ENCODE results near the gene NDUFV1.
"Not testable (repeated sequence)": the region's sequence is repeated elsewhere in the genome, so short reads cannot be mapped to it uniquely, and the experiment has no call there.

Gene NDUFV1

DNA sequence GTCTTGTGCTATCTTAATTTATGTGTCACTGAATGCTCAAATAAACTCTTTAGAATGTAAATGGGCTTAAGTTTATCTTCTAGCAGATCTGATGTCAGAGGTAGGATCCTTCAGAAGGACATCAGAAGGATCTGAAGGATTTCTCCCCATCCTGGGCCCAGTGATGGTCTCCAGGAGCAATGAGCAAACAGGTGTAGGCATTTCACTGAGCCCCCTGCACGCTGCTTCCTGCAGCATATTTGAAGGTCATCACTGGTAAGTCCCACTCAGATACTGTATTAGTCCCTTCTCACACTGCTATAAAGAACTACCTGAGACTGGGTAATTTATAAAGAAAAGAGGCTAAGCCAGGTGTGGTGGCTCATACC is 18.6 kb upstream of the NDUFV1 start:
- no peaks in the 10 kb centered on the region for H3K9me3 ChIP-seq (ENCODE audit: insufficient read depth, low read length)
- TF ChIP-seq ZNF274 (IDR thresholded peaks at IDR 0.05; ENCODE audit: low read depth, low read length) (no peak), YY1 (IDR thresholded peaks at IDR 0.05; ENCODE audit: insufficient read depth, insufficient read length) (no peak), SUZ12 (IDR thresholded peaks at IDR 0.05; ENCODE audit: extremely low read depth, insufficient read depth, insufficient read length) (no peak)
- no peaks in the 10 kb centered on the region for H3K27me3 ChIP-seq (ENCODE audit: insufficient read depth, insufficient read length)
- no peak overlapping the region for H3K9ac ChIP-seq (ENCODE audit: insufficient read length, low read depth)
- H3K36me3 ChIP-seq (ENCODE audit: insufficient read depth, insufficient read length, low read length) = peaks cover 49% of the 10 kb centered on the region
- no peak overlapping the region for H3K4me3 ChIP-seq (ENCODE audit: insufficient read length, low read depth)
- no peak for DNase-seq (ENCODE audit: low read depth, low spot score)
- H3K4me1 ChIP-seq (ENCODE audit: insufficient read depth, insufficient read length) = peaks cover 22% of the 10 kb centered on the region

DNA sequence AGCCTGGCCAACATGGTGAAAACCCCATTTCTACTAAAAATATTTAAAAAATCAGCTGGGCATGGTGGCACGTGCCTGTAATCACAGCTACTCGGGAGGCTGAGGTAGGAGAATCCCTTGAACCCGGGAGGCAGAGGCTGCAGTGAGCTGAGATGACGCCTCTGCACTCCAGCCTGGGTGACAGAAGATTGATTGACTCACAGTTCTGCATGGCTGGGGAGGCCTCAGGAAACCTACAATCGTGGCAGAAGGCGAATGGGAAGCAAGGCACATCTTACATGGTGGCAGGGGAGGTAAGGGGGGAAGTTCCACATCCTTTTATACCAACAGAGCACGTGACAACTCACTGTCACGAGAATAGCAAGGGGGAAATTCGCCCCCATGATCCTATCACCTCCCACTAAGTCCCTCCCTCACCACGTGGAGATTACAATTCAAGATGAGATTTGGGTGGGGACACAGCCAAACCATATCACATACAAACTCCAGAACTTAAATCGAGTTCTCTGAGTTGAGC is 17.8 kb upstream of the NDUFV1 start:
- Histone ChIP-seq H3K4me1 (ENCODE audit: insufficient read depth, insufficient read length) (peaks cover 22% of the 10 kb centered on the region), H3K36me3 (ENCODE audit: insufficient read depth, insufficient read length, low read length) (peaks cover 49% of the 10 kb centered on the region)
- DNase-seq (ENCODE audit: low read depth, low spot score); H3K27me3 ChIP-seq (ENCODE audit: insufficient read depth, insufficient read length); H3K9me3 ChIP-seq (ENCODE audit: insufficient read depth, low read length); H3K4me3 ChIP-seq (ENCODE audit: insufficient read length, low read depth); H3K9ac ChIP-seq (ENCODE audit: insufficient read length, low read depth): not testable (repeated sequence)

DNA sequence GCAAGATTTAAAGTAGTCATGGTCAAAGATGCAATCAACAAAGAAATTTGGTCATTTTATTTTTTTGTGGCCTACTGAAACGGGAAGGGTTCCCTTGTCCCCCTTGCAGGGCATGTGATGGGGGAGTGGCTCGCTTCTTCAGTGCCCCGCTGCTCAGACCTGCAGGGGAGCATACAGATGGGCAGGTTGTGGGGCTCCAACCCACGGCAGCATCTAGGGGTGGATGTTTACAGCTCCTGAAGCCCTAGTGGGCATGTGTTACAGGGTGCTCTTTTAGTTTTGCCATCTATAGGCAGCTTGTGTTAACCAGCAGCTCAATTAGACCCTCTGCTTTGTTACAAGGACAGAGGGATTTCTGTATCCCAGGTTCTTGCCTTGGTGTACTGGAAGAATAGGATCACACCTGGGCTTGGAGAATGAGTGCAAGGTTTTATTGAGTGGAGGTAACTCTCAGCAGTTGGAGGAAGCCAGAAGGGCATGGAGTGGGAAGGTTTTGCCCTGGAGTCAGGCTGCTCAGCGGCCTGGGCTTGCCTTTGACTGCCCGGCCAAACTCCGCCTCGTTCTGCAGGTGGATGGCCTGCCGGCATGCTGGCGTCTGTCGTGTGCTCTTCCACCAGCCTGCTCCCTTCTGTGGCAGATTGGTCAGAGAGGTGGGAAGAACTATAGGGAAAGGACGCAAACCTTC is 13.7 kb upstream of the NDUFV1 start:
- no peak overlapping the region for H3K9ac ChIP-seq (ENCODE audit: insufficient read length, low read depth)

DNA sequence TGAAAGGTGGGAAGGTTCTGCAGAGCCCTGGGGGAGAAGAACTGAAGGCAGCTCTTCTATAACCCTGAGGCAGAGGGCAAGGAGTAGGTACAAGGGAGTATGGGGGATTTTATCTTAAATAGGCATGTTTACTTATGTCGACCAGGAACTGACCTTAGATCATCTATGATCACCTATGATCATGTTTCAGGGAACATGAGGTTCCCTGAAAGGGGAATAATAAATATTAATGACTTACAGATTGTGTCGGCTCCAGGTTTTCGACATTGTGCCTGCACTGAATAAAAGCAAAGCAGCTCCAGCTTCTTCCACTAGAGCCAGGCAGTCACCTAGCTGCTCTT is 13.2 kb upstream of the NDUFV1 start:
- H3K4me3 ChIP-seq (ENCODE audit: insufficient read length, low read depth) = no peak overlapping the region
- H3K36me3 ChIP-seq (ENCODE audit: insufficient read depth, insufficient read length, low read length) = peaks cover 7% of the 10 kb centered on the region
- DNase-seq (ENCODE audit: low read depth, low spot score) = no peak
- H3K9me3 ChIP-seq (ENCODE audit: insufficient read depth, low read length) = peaks cover 24% of the 10 kb centered on the region
- H3K9ac ChIP-seq (ENCODE audit: insufficient read length, low read depth) = no peak overlapping the region
- no peaks in the 10 kb centered on the region for H3K4me1 ChIP-seq (ENCODE audit: insufficient read depth, insufficient read length)
- no peak for TF ChIP-seq YY1 (IDR thresholded peaks at IDR 0.05; ENCODE audit: insufficient read depth, insufficient read length)
- TF ChIP-seq SUZ12 (IDR thresholded peaks at IDR 0.05; ENCODE audit: extremely low read depth, insufficient read depth, insufficient read length) = no peak
- no peak for TF ChIP-seq ZNF274 (IDR thresholded peaks at IDR 0.05; ENCODE audit: low read depth, low read length)
- H3K27me3 ChIP-seq (ENCODE audit: insufficient read depth, insufficient read length) = no peaks in the 10 kb centered on the region

More for the DNA sequence above, 13.7 kb upstream of the NDUFV1 start:
- TF ChIP-seq SUZ12 (IDR thresholded peaks at IDR 0.05; ENCODE audit: extremely low read depth, insufficient read depth, insufficient read length) = no peak
- no peak for TF ChIP-seq ZNF274 (IDR thresholded peaks at IDR 0.05; ENCODE audit: low read depth, low read length)
- no peak for TF ChIP-seq YY1 (IDR thresholded peaks at IDR 0.05; ENCODE audit: insufficient read depth, insufficient read length)
- no peaks in the 10 kb centered on the region for H3K27me3 ChIP-seq (ENCODE audit: insufficient read depth, insufficient read length)
- peaks cover 19% of the 10 kb centered on the region for H3K9me3 ChIP-seq (ENCODE audit: insufficient read depth, low read length)
- H3K4me1 ChIP-seq (ENCODE audit: insufficient read depth, insufficient read length) = no peaks in the 10 kb centered on the region
- no peak overlapping the region for H3K4me3 ChIP-seq (ENCODE audit: insufficient read length, low read depth)
- DNase-seq (ENCODE audit: low read depth, low spot score) = no peak
- H3K36me3 ChIP-seq (ENCODE audit: insufficient read depth, insufficient read length, low read length) = peaks cover 11% of the 10 kb centered on the region

DNA sequence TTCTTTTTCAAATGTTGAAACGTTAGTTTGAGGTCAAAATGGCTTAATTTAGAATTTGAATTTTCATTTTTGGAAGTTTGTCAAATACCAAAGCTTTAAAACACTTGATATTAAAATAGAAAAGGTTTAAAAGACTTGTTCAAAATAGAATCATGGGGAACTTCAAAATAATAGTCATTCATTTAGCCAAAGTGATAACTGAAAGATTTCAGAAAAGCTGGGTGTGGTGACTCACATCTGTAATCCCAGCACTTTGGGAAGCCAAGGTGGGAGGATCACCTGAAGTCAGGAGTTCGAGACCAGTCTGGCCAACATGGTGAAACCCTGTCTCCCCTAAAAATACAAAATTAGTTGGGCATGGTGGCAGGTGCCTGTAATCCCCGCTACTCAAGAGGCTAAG is 12.3 kb upstream of the NDUFV1 start:
- Histone ChIP-seq H3K27me3 (ENCODE audit: insufficient read depth, insufficient read length) (no peaks in the 10 kb centered on the region), H3K9me3 (ENCODE audit: insufficient read depth, low read length) (peaks cover 33% of the 10 kb centered on the region), H3K4me3 (ENCODE audit: insufficient read length, low read depth) (no peak overlapping the region), H3K9ac (ENCODE audit: insufficient read length, low read depth) (no peak overlapping the region), H3K4me1 (ENCODE audit: insufficient read depth, insufficient read length) (no peaks in the 10 kb centered on the region), H3K36me3 (ENCODE audit: insufficient read depth, insufficient read length, low read length) (no peaks in the 10 kb centered on the region)
- TF ChIP-seq SUZ12 (IDR thresholded peaks at IDR 0.05; ENCODE audit: extremely low read depth, insufficient read depth, insufficient read length) = no peak
- TF ChIP-seq YY1 (IDR thresholded peaks at IDR 0.05; ENCODE audit: insufficient read depth, insufficient read length) = no peak
- no peak for TF ChIP-seq ZNF274 (IDR thresholded peaks at IDR 0.05; ENCODE audit: low read depth, low read length)
- no peak for DNase-seq (ENCODE audit: low read depth, low spot score)

DNA sequence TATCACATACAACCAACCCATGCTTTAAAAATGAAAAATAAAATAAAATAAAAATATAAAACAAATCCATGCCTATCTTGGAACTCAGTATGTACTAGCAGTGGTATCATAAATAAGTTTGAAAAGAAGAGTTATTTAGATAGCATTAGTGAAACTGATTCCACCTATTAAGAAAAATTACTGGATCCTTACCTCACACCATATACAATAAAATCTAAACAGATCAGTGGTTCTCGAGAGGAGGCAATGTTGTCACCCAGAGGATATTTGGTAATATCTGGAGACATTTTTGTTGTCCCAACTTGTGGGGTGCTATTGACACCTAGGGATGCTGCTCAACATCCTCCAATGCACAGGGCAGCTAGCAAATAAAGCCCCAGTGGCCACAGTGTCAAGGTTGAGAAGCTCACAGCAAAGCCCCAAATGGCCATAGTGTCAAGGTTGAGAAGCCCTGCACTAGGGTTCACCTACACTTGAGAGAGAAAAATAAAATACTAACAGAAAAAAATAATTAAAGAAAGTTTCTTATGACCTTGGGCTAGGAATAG is 9.9 kb upstream of the NDUFV1 start:
- peaks cover 54% of the 10 kb centered on the region for H3K9me3 ChIP-seq (ENCODE audit: insufficient read depth, low read length)
- H3K4me1 ChIP-seq (ENCODE audit: insufficient read depth, insufficient read length) = no peaks in the 10 kb centered on the region
- H3K9ac ChIP-seq (ENCODE audit: insufficient read length, low read depth) = no peak overlapping the region
- no peaks in the 10 kb centered on the region for H3K36me3 ChIP-seq (ENCODE audit: insufficient read depth, insufficient read length, low read length)
- no peaks in the 10 kb centered on the region for H3K27me3 ChIP-seq (ENCODE audit: insufficient read depth, insufficient read length)
- no peak overlapping the region for H3K4me3 ChIP-seq (ENCODE audit: insufficient read length, low read depth)
- no peak for DNase-seq (ENCODE audit: low read depth, low spot score)
- TF ChIP-seq YY1 (IDR thresholded peaks at IDR 0.05; ENCODE audit: insufficient read depth, insufficient read length) (no peak), SUZ12 (IDR thresholded peaks at IDR 0.05; ENCODE audit: extremely low read depth, insufficient read depth, insufficient read length) (no peak), ZNF274 (IDR thresholded peaks at IDR 0.05; ENCODE audit: low read depth, low read length) (no peak)

DNA sequence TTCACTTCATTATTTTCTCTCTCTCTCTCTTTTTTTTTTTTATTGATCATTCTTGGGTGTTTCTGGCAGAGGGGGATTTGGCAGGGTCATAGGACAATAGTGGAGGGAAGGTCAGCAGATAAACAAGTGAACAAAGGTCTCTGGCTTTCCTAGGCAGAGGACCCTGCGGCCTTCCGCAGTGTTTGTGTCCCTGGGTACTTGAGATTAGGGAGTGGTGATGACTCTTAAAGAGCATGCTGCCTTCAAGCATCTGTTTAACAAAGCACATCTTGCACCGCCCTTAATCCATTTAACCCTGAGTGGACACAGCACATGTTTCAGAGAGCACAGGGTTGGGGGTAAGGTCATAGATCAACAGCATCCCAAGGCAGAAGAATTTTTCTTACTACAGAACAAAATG is 9.3 kb upstream of the NDUFV1 start:
- not testable (repeated sequence) for H3K4me1 ChIP-seq (ENCODE audit: insufficient read depth, insufficient read length); H3K27me3 ChIP-seq (ENCODE audit: insufficient read depth, insufficient read length); DNase-seq (ENCODE audit: low read depth, low spot score); H3K9ac ChIP-seq (ENCODE audit: insufficient read length, low read depth); H3K4me3 ChIP-seq (ENCODE audit: insufficient read length, low read depth); H3K36me3 ChIP-seq (ENCODE audit: insufficient read depth, insufficient read length, low read length)
- peaks cover 61% of the 10 kb centered on the region for H3K9me3 ChIP-seq (ENCODE audit: insufficient read depth, low read length)

DNA sequence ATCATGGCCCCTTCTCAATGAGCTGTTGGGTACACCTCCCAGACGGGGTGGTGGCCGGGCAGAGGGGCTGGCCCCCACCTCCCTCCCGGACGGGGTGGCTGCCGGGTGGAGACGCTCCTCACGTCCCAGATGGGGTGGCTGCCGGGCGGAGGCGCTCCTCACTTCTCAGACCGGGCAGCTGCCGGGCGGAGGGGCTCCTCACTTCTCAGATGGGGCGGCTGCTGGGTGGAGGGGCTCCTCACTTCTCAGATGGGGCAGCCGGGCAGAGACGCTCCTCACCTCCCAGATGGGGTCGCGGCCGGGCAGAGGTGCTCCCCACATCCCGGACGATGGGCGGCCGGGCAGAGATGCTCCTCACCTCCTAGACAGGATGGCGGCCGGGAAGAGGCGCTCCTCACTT is 8.8 kb upstream of the NDUFV1 start:
- not testable (repeated sequence) for H3K4me1 ChIP-seq (ENCODE audit: insufficient read depth, insufficient read length); H3K27me3 ChIP-seq (ENCODE audit: insufficient read depth, insufficient read length); DNase-seq (ENCODE audit: low read depth, low spot score); H3K4me3 ChIP-seq (ENCODE audit: insufficient read length, low read depth); H3K36me3 ChIP-seq (ENCODE audit: insufficient read depth, insufficient read length, low read length); H3K9ac ChIP-seq (ENCODE audit: insufficient read length, low read depth)
- H3K9me3 ChIP-seq (ENCODE audit: insufficient read depth, low read length) = peaks cover 66% of the 10 kb centered on the region
